Fibroblast of villous mesenchyme (primary cell): ENCODE data around the gene CEBPA. TPM values are rescaled to one million over a fixed set of nuclear protein-coding genes. Genes with fewer than 3 reads are reported as not detected.

Source experiments
- DNase-seq: peaks from one replicate; pipeline ENCODE4 v3.0.0-alpha.2; 2010; ENCODE audit warnings: low read depth
- H3K4me3 ChIP-seq: 2 replicates; pipeline ENCODE4 v1.5.1; 2011; ENCODE audit warnings: low read depth, mild to moderate bottlenecking, low read length
- CTCF ChIP-seq: IDR thresholded peaks from 2 replicates; pipeline ENCODE4 v1.5.1; 2012; ENCODE audit warnings: low read depth, mild to moderate bottlenecking, low read length; ENCODE audit not compliant: insufficient read depth
- total RNA-seq: library from RNA; depleted of rRNA; stranded (reverse); fragments of >200 nt; gene quantifications from 2 replicates; pipeline ENCODE4 v1.2.3, GENCODE V29; 2012

Gene CEBPA
- total RNA-seq, 1 donor, result under 0.01 TPM

- H3K4me3 ChIP-seq, result no peak overlapping the region
- TF ChIP-seq CTCF, result no peak
- DNase-seq, result no peak
Measured at GRCh38 chr19:33264881-33265445, 37.4 kb downstream of the CEBPA start.

- no peak for DNase-seq
- no peak overlapping the region for H3K4me3 ChIP-seq
- TF ChIP-seq CTCF, result no peak
Measured at GRCh38 chr19:33263325-33264023, 38.9 kb downstream of the CEBPA start.

GRCh38 chr19:33261511-33262189 lies 40.7 kb downstream of the CEBPA start:
- no peak overlapping the region for H3K4me3 ChIP-seq
- TF ChIP-seq CTCF, result no peak
- DNase-seq, result no peak

- TF ChIP-seq CTCF, result no peak
- H3K4me3 ChIP-seq, result no peak overlapping the region
Measured at GRCh38 chr19:33260628-33261418, 41.5 kb downstream of the CEBPA start.

GRCh38 chr19:33259539-33259938 lies 42.8 kb downstream of the CEBPA start:
- TF ChIP-seq CTCF, result no peak
- DNase-seq, result no peak
- H3K4me3 ChIP-seq, result no peak overlapping the region

More at GRCh38 chr19:33260628-33261418, 41.5 kb downstream of the CEBPA start:
- DNase-seq, result no peak

- TF ChIP-seq CTCF, result no peak
- no peak for DNase-seq
- H3K4me3 ChIP-seq, result no peak overlapping the region
Measured at GRCh38 chr19:33257828-33258227, 44.5 kb downstream of the CEBPA start.
